Embryonic facial prominence (tissue), 1 donor: ENCODE measurements around the gene BTRC.
A peak's percentile ranks its signal among the peaks of the same experiment; 100 is the strongest.

Experiments
- DNase-seq: peaks from one replicate; pipeline ENCODE4 v3.0.0-alpha.2; 2016; ENCODE audit errors: extremely low spot score

Gene BTRC

GRCh38 chr10:101444058-101444898, 90.3 kb downstream of the BTRC start:
- no peak for DNase-seq

GRCh38 chr10:101446071-101446470, 92.1 kb downstream of the BTRC start:
- DNase-seq: no peak

- no peak for DNase-seq
Observed at GRCh38 chr10:101446947-101447346, 93.0 kb downstream of the BTRC start.

GRCh38 chr10:101447477-101447876, 93.5 kb downstream of the BTRC start:
- no peak for DNase-seq

- no peak for DNase-seq
Observed at GRCh38 chr10:101450277-101451080, 96.5 kb downstream of the BTRC start.

GRCh38 chr10:101451261-101451660, 97.3 kb downstream of the BTRC start:
- no peak for DNase-seq

- DNase-seq: no peak
Observed at GRCh38 chr10:101451667-101452069, 97.7 kb downstream of the BTRC start.

- DNase-seq: no peak
Observed at GRCh38 chr10:101452176-101452575, 98.2 kb downstream of the BTRC start.

GRCh38 chr10:101452593-101452992, 98.6 kb downstream of the BTRC start:
- no peak for DNase-seq

- no peak for DNase-seq
Observed at GRCh38 chr10:101453318-101453717, 99.4 kb downstream of the BTRC start.

- DNase-seq: no peak
Observed at GRCh38 chr10:101453791-101454718, 100.1 kb downstream of the BTRC start.

GRCh38 chr10:101458869-101459268, 104.9 kb downstream of the BTRC start:
- no peak for DNase-seq

GRCh38 chr10:101464082-101464481, 110.1 kb downstream of the BTRC start:
- no peak for DNase-seq

- no peak for DNase-seq
Observed at GRCh38 chr10:101464599-101464998, 110.6 kb downstream of the BTRC start.

GRCh38 chr10:101466016-101466912, 112.3 kb downstream of the BTRC start:
- DNase-seq: no peak

GRCh38 chr10:101467286-101467770, 113.4 kb downstream of the BTRC start:
- DNase-seq: peak; percentile 49

- DNase-seq: no peak
Observed at GRCh38 chr10:101468159-101468558, 114.2 kb downstream of the BTRC start.

- DNase-seq: no peak
Observed at GRCh38 chr10:101476383-101476782, 122.4 kb downstream of the BTRC start.

GRCh38 chr10:101478956-101479355, 125.0 kb downstream of the BTRC start:
- no peak for DNase-seq

GRCh38 chr10:101481256-101481655, 127.3 kb downstream of the BTRC start:
- DNase-seq: no peak

- no peak for DNase-seq
Observed at GRCh38 chr10:101482568-101482967, 128.6 kb downstream of the BTRC start.
